ENCODE measurements around the gene SORBS2. TPM values are rescaled to one million over a fixed set of nuclear protein-coding genes. Genes with fewer than 3 reads are reported as not detected.

Gene SORBS2
- total and polyA plus RNA-seq, 8 donors = 9.0 to 908 (median 66.4) TPM

DNA sequence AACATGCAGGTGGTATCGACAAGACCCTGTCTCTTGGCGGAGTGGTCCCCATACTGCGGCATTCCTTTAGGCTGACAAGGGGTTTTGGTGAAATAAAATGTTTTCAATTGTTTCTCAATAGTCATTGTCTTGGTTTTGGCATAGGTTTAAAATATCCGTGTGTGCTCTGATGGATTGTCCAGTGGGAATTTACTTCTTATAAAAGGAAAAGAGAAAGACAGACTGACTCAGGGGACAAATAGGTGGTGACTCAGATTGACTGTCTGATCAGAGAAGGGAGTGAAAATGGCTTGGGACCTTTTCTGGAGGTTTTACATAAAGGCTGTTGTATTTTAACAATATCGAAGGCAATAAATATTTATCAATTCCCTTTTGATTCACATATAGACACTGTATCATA is 129.8 kb downstream of the SORBS2 start:
- 88 to 92% (median 90%) methylated on average over 5 of the region's 5 CpGs for WGBS, 5 donors
- no peak overlapping the region for H3K27ac ChIP-seq

DNA sequence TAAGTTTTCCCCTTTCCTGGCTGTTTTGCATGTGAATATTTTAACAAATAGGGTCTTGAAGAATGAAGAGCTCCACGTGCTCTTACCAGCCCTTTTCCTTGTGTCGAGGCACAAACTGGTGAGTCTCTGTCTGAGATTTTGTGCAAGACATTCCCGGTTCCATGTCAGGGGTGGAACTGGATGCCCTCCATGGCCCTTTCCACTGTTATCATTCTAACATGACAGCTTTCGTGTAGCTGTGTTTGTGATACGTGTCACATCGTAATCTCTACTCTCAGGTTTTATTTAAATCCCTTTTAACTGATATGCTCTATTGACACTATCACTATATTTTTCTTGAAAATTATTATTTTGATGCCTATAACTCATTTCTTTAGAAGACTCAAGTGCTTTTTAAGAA is 130.4 kb downstream of the SORBS2 start:
- intact Hi-C loops (cut with DNase I; ENCODE audit: low total_unique reads) = no loop called here
- Histone ChIP-seq H3K9me3 (no peaks in the 10 kb centered on the region), H3K27ac (no peak overlapping the region), H3K4me3 (no peak overlapping the region), H3K27me3 (no peaks in the 10 kb centered on the region), H3K36me3 (peaks cover 0 to 16% (median 10%) of the 10 kb centered on the region in 4 donors), H3K4me1 (peaks cover 0 to 21% (median 0%) of the 10 kb centered on the region in 4 donors)
- TF ChIP-seq, protein P1, sequence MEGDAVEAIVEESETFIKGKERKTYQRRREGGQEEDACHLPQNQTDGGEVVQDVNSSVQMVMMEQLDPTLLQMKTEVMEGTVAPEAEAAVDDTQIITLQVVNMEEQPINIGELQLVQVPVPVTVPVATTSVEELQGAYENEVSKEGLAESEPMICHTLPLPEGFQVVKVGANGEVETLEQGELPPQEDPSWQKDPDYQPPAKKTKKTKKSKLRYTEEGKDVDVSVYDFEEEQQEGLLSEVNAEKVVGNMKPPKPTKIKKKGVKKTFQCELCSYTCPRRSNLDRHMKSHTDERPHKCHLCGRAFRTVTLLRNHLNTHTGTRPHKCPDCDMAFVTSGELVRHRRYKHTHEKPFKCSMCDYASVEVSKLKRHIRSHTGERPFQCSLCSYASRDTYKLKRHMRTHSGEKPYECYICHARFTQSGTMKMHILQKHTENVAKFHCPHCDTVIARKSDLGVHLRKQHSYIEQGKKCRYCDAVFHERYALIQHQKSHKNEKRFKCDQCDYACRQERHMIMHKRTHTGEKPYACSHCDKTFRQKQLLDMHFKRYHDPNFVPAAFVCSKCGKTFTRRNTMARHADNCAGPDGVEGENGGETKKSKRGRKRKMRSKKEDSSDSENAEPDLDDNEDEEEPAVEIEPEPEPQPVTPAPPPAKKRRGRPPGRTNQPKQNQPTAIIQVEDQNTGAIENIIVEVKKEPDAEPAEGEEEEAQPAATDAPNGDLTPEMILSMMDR (IDR thresholded peaks at IDR 0.05) = no peak
- TF ChIP-seq POLR2A (IDR thresholded peaks at IDR 0.05) = no peak
- TF ChIP-seq EP300 (IDR thresholded peaks at IDR 0.05) = no peak
- no peak for TF ChIP-seq POLR2AphosphoS5 (IDR thresholded peaks at IDR 0.05)
- 69 to 82% (median 78%) methylated on average over 6 of the region's 6 CpGs for WGBS, 5 donors
- DNase-seq = no peak

More for the DNA sequence above, 129.8 kb downstream of the SORBS2 start:
- TF ChIP-seq POLR2A (IDR thresholded peaks at IDR 0.05) (no peak), EP300 (IDR thresholded peaks at IDR 0.05) (no peak), POLR2AphosphoS5 (IDR thresholded peaks at IDR 0.05) (no peak)
- TF ChIP-seq, protein P1 (IDR thresholded peaks at IDR 0.05) = no peak
- Histone ChIP-seq H3K4me1 (peaks cover 0 to 21% (median 0%) of the 10 kb centered on the region in 4 donors), H3K4me3 (no peak overlapping the region), H3K9me3 (no peaks in the 10 kb centered on the region), H3K27me3 (no peaks in the 10 kb centered on the region), H3K36me3 (peaks cover 0 to 10% (median 4%) of the 10 kb centered on the region in 4 donors)
- intact Hi-C loops (cut with DNase I; ENCODE audit: low total_unique reads) = no loop called here
- no peak for DNase-seq

DNA sequence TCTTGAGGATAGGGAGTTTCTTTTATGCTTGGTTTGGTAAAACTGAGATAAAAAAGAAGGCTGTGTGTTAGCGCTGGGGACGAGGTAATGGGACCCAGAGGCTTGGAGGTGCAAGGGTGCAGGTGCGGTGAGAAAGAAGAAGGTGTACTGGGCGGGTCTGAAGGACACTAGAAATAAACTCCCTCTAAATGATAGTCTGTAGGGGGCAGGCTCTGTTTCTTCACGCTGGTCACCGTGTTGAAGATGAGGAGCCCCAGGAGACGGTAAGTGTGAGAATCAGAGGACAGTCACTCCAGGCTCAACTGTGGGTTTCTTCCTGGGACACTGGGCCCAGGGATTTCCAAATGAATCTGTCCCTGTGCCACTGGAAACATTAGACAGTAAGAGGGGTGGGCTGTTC is 131.4 kb downstream of the SORBS2 start:
- intact Hi-C loops (cut with DNase I; ENCODE audit: low total_unique reads) = no loop called here
- TF ChIP-seq, protein P1 (IDR thresholded peaks at IDR 0.05) = no peak
- no peak for TF ChIP-seq POLR2A (IDR thresholded peaks at IDR 0.05)
- DNase-seq = no peak
- 87 to 95% (median 92%) methylated on average over 7 of the region's 7 CpGs for WGBS, 5 donors
- no peaks in the 10 kb centered on the region for H3K9me3 ChIP-seq
- H3K36me3 ChIP-seq = peaks cover 0 to 16% (median 11%) of the 10 kb centered on the region in 4 donors
- peaks cover 0 to 21% (median 0%) of the 10 kb centered on the region in 4 donors for H3K4me1 ChIP-seq
- no peak overlapping the region for H3K4me3 ChIP-seq
- no peaks in the 10 kb centered on the region for H3K27me3 ChIP-seq
- H3K27ac ChIP-seq = no peak overlapping the region

DNA sequence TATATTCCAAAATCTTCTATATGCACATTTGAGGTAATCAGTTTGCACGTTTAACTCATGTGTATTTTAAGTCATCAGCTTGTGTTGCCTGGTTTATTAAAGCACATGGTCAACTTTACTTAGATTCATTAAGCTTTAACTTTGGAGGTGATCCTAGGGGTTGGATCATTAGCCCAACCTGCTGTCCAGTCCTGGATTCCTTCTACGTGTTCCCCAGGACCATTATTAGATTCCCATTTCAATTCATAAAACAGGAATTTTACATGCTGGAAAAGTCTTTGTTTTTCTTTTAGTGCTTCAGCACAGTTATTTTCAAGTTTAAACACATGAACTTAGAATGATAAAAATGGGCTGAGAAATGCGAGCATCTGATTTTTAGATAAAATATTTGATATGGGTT is 132.5 kb downstream of the SORBS2 start:
- TF ChIP-seq POLR2AphosphoS5 (IDR thresholded peaks at IDR 0.05) (no peak), POLR2A (IDR thresholded peaks at IDR 0.05) (no peak), EP300 (IDR thresholded peaks at IDR 0.05) (no peak)
- TF ChIP-seq, protein P1 (IDR thresholded peaks at IDR 0.05) = no peak
- H3K9me3 ChIP-seq = no peaks in the 10 kb centered on the region
- no peak for DNase-seq
- no peak overlapping the region for H3K4me3 ChIP-seq
- H3K36me3 ChIP-seq = peaks cover 0 to 18% (median 12%) of the 10 kb centered on the region in 4 donors
- intact Hi-C loops (cut with DNase I; ENCODE audit: low total_unique reads) = no loop called here
- H3K27me3 ChIP-seq = no peaks in the 10 kb centered on the region
- no peak overlapping the region for H3K27ac ChIP-seq
- H3K4me1 ChIP-seq = peaks cover 0 to 21% (median 0%) of the 10 kb centered on the region in 4 donors
- WGBS, 5 donors = 57 to 70% (median 65%) methylated on average over 3 of the region's 3 CpGs
